SK-N-SH (cell line): ENCODE results near the gene KRT39. TPM values are rescaled to one million over a fixed set of nuclear protein-coding genes. Genes with fewer than 3 reads are reported as not detected.

Experiments used
- CTCF ChIA-PET: fragments of 300-600, 350-600 bp; formaldehyde crosslinking; extraction: SDS; loops from one replicate; lab custom pipeline; 2021; lab: Yijun Ruan, JAX
- POLR2A ChIA-PET: fragments of 350-600 bp; sonication (Branson Sonifier 250); formaldehyde crosslinking; extraction: SDS; loops from one replicate; lab custom pipeline; 2020; ENCODE audit warnings: antibody characterized with exemption, inconsistent platforms; lab: Yijun Ruan, JAX
- DNase-seq: peaks from one replicate; pipeline ENCODE4 v3.0.0; 2012
- H2AFZ ChIP-seq: fragments of 200-600 bp; sonication (generic); 2 replicates; pipeline ENCODE4 v1.8.1; 2016; ENCODE audit warnings: antibody characterized with exemption, mild to moderate bottlenecking, low read depth
- H3F3A ChIP-seq: fragments of 200-600 bp; sonication (generic); replicated peaks from 2 replicates; pipeline ENCODE3; 2016; ENCODE audit warnings: antibody characterized with exemption, mild to moderate bottlenecking; ENCODE audit not compliant: insufficient read depth
- H3K27ac ChIP-seq, 2 experiments: fragments of 200-500 bp in 1 of 2; fragments of 200-600 bp in 1 of 2; sonication (Bioruptor generic) in 1 of 2; sonication (generic), shearing (Covaris generic) in 1 of 2; 2 replicates each; pipeline versions ENCODE4 v1.5.1 to v1.6.1; 2014 to 2016; ENCODE audit warnings: low read depth in 2 of 2, inconsistent platforms in 1 of 2, low read length in 1 of 2, mild to moderate bottlenecking in 1 of 2, mixed read lengths in 1 of 2
- H3K27me3 ChIP-seq: fragments of 200-600 bp; sonication (generic), shearing (Covaris generic); 2 replicates; pipeline ENCODE4 v1.6.1; 2016; ENCODE audit warnings: mixed run types; ENCODE audit not compliant: insufficient read depth
- H3K36me3 ChIP-seq, 2 experiments: fragments of 200-500 bp in 1 of 2; fragments of 200-600 bp in 1 of 2; sonication (Bioruptor generic) in 1 of 2; sonication (generic) in 1 of 2; replicated peaks in 1 of 2; 2 replicates each; pipeline versions ENCODE3 to v1.5.1; 2014 to 2016; ENCODE audit warnings: low read length in 1 of 2, mild to moderate bottlenecking in 1 of 2; ENCODE audit not compliant: insufficient read depth in 2 of 2, control insufficient read depth in 1 of 2
- H3K4me1 ChIP-seq, 2 experiments: fragments of 200-500 bp in 1 of 2; fragments of 200-600 bp in 1 of 2; sonication (Bioruptor generic) in 1 of 2; sonication (generic), shearing (Covaris generic) in 1 of 2; 2 replicates each; pipeline versions ENCODE4 v1.5.1 to v1.6.1; 2014 to 2016; ENCODE audit warnings: low read depth in 1 of 2, low read length in 1 of 2, mixed run types in 1 of 2; ENCODE audit not compliant: insufficient read depth in 2 of 2, control insufficient read depth in 1 of 2
- H3K4me2 ChIP-seq: fragments of 200-600 bp; sonication (generic), shearing (Covaris generic); 2 replicates; pipeline ENCODE4 v1.6.1; 2017; ENCODE audit warnings: mixed run types
- H3K4me3 ChIP-seq, 2 experiments: fragments of 200-500 bp in 1 of 2; fragments of 200-600 bp in 1 of 2; sonication (Bioruptor generic) in 1 of 2; sonication (generic), shearing (Covaris generic) in 1 of 2; 2 replicates each; pipeline versions ENCODE4 v1.5.1 to v1.8.1; 2014 to 2016; ENCODE audit warnings: low read depth in 2 of 2, inconsistent platforms in 1 of 2, low read length in 1 of 2, mild to moderate bottlenecking in 1 of 2, mixed read lengths in 1 of 2, moderate library complexity in 1 of 2
- H3K79me2 ChIP-seq: fragments of 200-600 bp; sonication (generic); 2 replicates; pipeline ENCODE4 v1.8.1; 2017; ENCODE audit warnings: mild to moderate bottlenecking; ENCODE audit not compliant: insufficient read depth
- H3K9ac ChIP-seq: fragments of 200-600 bp; sonication (generic); 2 replicates; pipeline ENCODE4 v1.6.1; 2017; ENCODE audit warnings: mixed run types
- H3K9me2 ChIP-seq: fragments of 200-600 bp; sonication (generic); 2 replicates; pipeline ENCODE4 v1.6.1; 2017; ENCODE audit warnings: mixed run types
- H3K9me3 ChIP-seq: fragments of 200-600 bp; sonication (generic); 2 replicates; pipeline ENCODE4 v1.6.1; 2017; ENCODE audit warnings: mixed run types, mild to moderate bottlenecking, moderate library complexity
- H4K20me1 ChIP-seq: fragments of 200-600 bp; sonication (generic); 2 replicates; pipeline ENCODE4 v1.6.1; 2017; ENCODE audit warnings: mild to moderate bottlenecking, mixed run types; ENCODE audit not compliant: insufficient read depth
- CHD2 ChIP-seq: fragments of 150-350 bp; IDR thresholded peaks from 2 replicates; pipeline ENCODE4 v1.6.1; 2018; ENCODE audit warnings: low read length; ENCODE audit not compliant: partially characterized antibody
- ELF1 ChIP-seq: IDR thresholded peaks from 2 replicates; pipeline ENCODE4 v1.4.0; 2012
- FOSL2 ChIP-seq: IDR thresholded peaks from 2 replicates; pipeline ENCODE4 v1.4.0; 2012; ENCODE audit warnings: low read depth, mild to moderate bottlenecking, moderate library complexity, borderline replicate concordance
- FOXJ3 ChIP-seq: sonication (generic); formaldehyde crosslinking; IDR thresholded peaks from 2 replicates; pipeline ENCODE4 v1.5.1; 2020; ENCODE audit warnings: mild to moderate bottlenecking, missing genetic modification reagents
- GABPA ChIP-seq: IDR thresholded peaks from 2 replicates; pipeline ENCODE4 v1.4.0; 2012; ENCODE audit warnings: low read depth, mild to moderate bottlenecking
- JUND ChIP-seq: IDR thresholded peaks from 2 replicates; pipeline ENCODE4 v1.4.0; 2012
- NRF1 ChIP-seq: IDR thresholded peaks from 2 replicates; pipeline ENCODE4 v1.6.1; 2012; ENCODE audit warnings: low read depth, mild to moderate bottlenecking, low read length
- RAD21 ChIP-seq: IDR thresholded peaks from 2 replicates; pipeline ENCODE4 v1.6.1; 2012; ENCODE audit warnings: mild to moderate bottlenecking, low read length
- SMC3 ChIP-seq: IDR thresholded peaks from 2 replicates; pipeline ENCODE4 v1.6.1; 2012; ENCODE audit warnings: low read depth, low read length, improper control_type of control experiment
- TCF12 ChIP-seq: IDR thresholded peaks from 2 replicates; pipeline ENCODE4 v1.4.0; 2012
- USF1 ChIP-seq: IDR thresholded peaks from 2 replicates; pipeline ENCODE4 v1.4.0; 2012; ENCODE audit warnings: low read depth, borderline replicate concordance
- USF2 ChIP-seq: fragments of 150-350 bp; IDR thresholded peaks from 2 replicates; pipeline ENCODE4 v1.6.1; 2017; ENCODE audit warnings: antibody characterized with exemption, low read length, low read depth, borderline replicate concordance
- WGBS: methylation state at CpG from one replicate; pipeline ENCODE4 v1.1.6; 2017; ENCODE audit warnings: low lambda C conversion rate; 5-methylcytosine and 5-hydroxymethylcytosine counted together
- polyA plus RNA-seq, 3 experiments: library from polyadenylated mRNA; depleted of rRNA; stranded (reverse); fragments of >200 nt; gene quantifications; 2 replicates each; pipeline ENCODE4 v1.2.3, GENCODE V29; 2012
- TF ChIP-seq, protein P1 (sequence below): fragments of 200-600 bp; sonication (generic); IDR thresholded peaks from 2 replicates; pipeline ENCODE4 v1.6.1; 2017; ENCODE audit warnings: antibody characterized with exemption, mild to moderate bottlenecking, moderate library complexity
- TF ChIP-seq, protein P2 (sequence below): IDR thresholded peaks from 2 replicates; pipeline ENCODE4; 2012

Gene KRT39
- polyA plus RNA-seq, 1 of the 3 experiments (the other 2 are of a cell fraction): not detected

- TF ChIP-seq USF2 (no peak), NRF1 (no peak), CHD2 (no peak), TCF12 (no peak)
- TF ChIP-seq, protein P1, sequence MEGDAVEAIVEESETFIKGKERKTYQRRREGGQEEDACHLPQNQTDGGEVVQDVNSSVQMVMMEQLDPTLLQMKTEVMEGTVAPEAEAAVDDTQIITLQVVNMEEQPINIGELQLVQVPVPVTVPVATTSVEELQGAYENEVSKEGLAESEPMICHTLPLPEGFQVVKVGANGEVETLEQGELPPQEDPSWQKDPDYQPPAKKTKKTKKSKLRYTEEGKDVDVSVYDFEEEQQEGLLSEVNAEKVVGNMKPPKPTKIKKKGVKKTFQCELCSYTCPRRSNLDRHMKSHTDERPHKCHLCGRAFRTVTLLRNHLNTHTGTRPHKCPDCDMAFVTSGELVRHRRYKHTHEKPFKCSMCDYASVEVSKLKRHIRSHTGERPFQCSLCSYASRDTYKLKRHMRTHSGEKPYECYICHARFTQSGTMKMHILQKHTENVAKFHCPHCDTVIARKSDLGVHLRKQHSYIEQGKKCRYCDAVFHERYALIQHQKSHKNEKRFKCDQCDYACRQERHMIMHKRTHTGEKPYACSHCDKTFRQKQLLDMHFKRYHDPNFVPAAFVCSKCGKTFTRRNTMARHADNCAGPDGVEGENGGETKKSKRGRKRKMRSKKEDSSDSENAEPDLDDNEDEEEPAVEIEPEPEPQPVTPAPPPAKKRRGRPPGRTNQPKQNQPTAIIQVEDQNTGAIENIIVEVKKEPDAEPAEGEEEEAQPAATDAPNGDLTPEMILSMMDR: no peak
These were observed 18.8 kb downstream of the KRT39 start (continued) for GRCh38 chr17:40947929-40948328.

- CTCF ChIA-PET: interaction anchor here (0.9 to 1.7 kb wide), 2 partner anchors 18 to 717 kb away, joined by 3 to 4 read pairs; no protein-coding TSS in a partner anchor
- H3K4me3 ChIP-seq: no peak overlapping the region
- TF ChIP-seq SMC3 (no peak), JUND (no peak), NRF1 (no peak), GABPA (no peak), USF1 (no peak), ELF1 (no peak), RAD21 (no peak), FOSL2 (no peak), CHD2 (no peak), FOXJ3 (no peak)
- TF ChIP-seq, protein P2, sequence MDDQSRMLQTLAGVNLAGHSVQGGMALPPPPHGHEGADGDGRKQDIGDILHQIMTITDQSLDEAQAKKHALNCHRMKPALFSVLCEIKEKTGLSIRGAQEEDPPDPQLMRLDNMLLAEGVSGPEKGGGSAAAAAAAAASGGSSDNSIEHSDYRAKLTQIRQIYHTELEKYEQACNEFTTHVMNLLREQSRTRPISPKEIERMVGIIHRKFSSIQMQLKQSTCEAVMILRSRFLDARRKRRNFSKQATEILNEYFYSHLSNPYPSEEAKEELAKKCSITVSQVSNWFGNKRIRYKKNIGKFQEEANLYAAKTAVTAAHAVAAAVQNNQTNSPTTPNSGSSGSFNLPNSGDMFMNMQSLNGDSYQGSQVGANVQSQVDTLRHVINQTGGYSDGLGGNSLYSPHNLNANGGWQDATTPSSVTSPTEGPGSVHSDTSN: no peak
- TF ChIP-seq, all 33 proteins: peak for 0
- H3K27ac ChIP-seq: no peak overlapping the region
- no peaks in the 10 kb centered on the region for H3K79me2 ChIP-seq
- peaks cover 63% of the 10 kb centered on the region; the same call in 1 of the 2 replicates for H3K27me3 ChIP-seq
- H2AFZ ChIP-seq: no peak overlapping the region
- WGBS: 41% methylated on average over 6 of the region's 6 CpGs
- no peaks in the 10 kb centered on the region for H3F3A ChIP-seq
- POLR2A ChIA-PET: no interaction called here
- no peaks in the 10 kb centered on the region for H3K36me3 ChIP-seq
- H3K4me2 ChIP-seq: no peak overlapping the region
- no peak for DNase-seq
- H3K4me1 ChIP-seq: no peaks in the 10 kb centered on the region
- H3K9me2 ChIP-seq: no peaks in the 10 kb centered on the region
- H3K9ac ChIP-seq: no peak overlapping the region
- H3K9me3 ChIP-seq: no peaks in the 10 kb centered on the region
- no peaks in the 10 kb centered on the region for H4K20me1 ChIP-seq
These were observed 21.3 kb downstream of the KRT39 start for GRCh38 chr17:40945414-40945813.
